ENCODE results near the gene ADGRF3.
"Not testable (repeated sequence)": the region's sequence is repeated elsewhere in the genome, so short reads cannot be mapped to it uniquely, and the experiment has no call there.

The ADGRF3 gene

DNA sequence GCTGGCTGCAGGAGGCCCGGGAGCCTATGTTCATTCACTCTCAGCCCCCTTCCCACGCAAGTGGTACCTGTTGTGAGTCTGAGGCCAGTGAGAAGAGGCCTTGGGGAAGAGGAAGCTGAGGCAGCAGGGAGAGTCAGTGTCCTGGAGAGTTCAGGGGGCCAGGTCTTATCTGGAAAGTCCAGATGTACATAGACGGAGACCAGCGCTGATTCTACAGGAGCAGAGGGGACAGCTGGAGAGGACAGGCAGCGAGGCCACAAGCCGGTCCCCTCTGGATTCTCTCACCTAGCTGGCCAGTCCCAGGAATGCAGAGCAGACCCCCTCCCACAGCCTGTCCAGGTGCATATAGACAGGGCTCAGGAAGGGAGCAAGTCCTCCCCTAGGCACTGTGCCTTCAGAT is 29.7 kb downstream of the ADGRF3 start:
- DNase-seq (ENCODE audit: low read depth) = no peak

DNA sequence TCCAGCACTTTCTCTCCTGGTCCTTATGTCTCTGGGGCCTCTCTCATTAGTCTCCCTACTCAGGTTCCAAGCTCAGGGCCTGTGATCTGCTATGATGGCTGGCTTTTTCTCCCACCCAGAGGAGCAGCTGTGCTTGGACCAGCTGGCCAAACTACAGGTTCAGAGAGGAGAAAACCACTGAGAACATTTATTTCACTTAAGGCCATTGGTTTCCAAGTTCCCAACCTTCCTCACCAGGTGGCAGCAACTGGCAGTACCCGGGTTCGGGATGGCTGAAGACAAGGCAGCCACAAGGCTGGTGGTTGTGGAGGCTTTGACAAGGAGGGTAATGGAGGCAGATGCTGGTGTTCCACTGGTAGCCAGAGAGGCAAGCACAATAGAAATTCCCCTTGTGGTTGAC is 30.5 kb downstream of the ADGRF3 start:
- DNase-seq (ENCODE audit: low read depth) = no peak

DNA sequence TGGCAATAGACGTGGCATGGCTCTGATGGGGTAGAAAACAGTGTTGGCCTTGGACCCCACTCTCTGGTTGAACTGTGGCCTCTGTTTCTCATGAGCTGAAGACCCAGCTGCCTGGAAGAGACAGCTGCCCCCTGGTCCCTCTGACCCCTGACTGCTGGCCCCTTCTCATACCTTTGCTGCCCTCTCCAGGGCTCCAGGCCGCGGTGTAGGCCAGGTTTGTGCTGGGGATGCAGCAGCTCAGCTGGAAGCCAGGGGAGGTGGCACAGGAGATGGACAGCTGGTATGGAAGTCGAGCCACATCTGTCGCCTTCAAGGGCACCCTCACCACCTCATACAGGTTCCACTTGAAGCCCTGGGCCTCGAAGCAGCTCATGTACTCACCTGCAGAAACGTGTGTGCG is 32.3 kb downstream of the ADGRF3 start:
- no peak for DNase-seq (ENCODE audit: low read depth)

DNA sequence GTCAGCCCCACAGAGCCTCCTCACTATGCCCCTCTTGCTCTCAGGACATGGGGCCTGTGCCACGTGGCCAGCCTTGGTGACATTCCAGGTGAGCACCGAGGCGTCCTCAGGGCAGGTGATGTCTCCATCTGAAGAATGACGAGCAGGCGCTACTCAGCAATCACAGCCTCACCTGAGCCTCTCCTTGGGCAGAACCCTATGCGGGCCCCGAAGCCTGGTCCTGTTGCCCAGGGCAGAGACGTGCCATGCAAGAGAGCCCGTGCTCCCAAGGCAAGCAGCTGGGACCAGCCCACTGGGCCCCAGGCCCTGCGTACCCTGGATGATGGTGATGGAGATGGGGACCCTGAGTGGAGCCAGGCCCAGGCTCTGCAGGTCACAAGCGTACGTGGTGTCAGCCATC is 33.1 kb downstream of the ADGRF3 start:
- DNase-seq (ENCODE audit: low read depth) = no peak

DNA sequence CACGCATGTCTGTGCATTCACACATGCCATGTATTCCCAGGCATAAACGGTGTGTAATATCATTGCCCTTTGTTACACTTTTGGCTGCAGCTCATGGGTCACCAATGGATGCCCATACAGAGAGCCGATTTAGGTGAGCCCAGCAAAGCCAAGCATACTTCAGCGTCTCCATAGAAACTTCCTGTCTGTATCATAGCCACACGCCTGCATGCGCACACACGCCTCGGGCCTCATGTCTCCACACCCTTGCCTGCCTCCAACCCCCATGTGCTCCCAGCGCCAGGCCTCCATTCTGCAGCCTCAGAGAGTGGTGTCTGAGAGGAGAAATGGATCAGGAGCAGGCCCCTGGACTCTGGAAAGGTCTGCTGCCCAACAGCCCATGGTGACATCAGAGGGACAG is 34.1 kb downstream of the ADGRF3 start:
- DNase-seq (ENCODE audit: low read depth) = no peak

DNA sequence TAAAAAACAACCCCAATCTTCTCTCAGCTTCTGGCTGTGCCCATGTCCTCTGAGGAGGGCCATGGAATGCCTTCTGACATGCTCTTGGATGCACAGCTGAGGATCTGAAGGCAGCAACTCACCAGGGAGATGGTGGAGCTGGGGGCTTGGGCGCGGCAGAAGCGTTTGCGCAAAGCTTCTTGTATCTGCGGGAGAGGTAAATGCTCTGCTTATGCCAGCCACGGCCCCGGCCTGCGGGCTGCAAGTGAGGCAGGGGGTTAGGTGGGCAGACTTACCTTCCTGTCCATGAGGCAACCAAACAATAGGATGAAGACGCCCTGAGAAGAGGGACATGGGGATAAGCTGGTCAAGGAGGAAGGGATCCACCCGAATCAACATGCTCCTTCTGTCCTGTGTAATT is 36.7 kb downstream of the ADGRF3 start:
- no peak for DNase-seq (ENCODE audit: low read depth)

DNA sequence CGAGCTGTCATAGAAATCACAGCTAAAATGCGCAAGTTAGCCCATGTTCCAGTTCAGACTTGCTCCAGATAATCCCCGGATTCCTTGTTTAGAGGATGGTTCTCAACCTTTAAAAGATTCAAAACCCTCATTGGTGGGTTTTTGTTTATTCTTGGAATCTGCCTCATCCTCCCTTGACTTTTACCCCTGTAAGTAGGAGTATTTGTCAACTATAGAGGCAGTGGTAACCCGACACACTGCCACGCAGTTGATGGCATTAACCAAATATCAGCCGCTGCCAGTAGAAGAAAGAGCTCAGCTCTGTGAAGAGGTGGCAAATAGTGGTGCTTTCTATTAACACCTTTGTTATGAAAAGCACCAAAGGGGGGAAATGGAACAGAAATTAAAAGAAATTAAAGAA is 41.0 kb downstream of the ADGRF3 start:
- DNase-seq (ENCODE audit: low read depth) = no peak

DNA sequence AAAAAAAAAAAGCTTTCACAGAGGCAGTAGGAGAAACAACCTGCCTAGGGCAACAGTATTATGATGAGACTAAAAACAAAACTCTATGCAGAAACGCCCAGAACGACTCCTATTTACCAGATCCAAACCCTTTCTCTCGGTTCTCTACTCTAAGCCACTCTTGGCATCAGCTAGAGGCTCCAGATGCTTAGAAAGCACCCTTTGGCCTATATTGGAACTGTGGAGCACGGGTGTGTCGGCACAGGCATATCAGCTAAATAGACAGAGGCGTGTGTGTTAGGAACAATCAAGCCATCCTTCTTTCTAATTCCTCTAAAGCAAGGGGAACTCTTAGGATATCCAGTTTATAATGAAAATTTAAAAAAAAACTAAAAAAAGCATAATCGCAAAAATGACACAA is 41.5 kb downstream of the ADGRF3 start:
- DNase-seq (ENCODE audit: low read depth) = not testable (repeated sequence)

DNA sequence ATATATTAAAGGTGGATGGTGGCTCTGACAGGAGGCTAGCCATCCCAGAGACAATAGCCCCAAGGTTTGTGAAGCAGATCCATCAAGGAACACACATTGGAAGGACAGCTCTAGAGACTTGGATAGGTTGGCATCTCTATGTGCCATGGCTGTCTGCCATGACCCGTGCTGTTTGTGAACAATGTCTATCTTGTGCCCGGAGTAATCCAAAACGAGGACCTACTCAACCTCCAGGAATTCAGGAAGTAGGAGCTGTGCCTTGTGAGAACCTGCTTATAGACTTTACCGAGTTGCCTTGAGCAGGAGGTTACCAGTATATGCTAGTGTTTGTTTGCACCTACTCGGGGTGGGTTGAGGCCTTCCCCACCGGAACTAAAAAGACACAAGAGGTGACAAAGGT is 43.7 kb downstream of the ADGRF3 start:
- no peak for DNase-seq (ENCODE audit: low read depth)

DNA sequence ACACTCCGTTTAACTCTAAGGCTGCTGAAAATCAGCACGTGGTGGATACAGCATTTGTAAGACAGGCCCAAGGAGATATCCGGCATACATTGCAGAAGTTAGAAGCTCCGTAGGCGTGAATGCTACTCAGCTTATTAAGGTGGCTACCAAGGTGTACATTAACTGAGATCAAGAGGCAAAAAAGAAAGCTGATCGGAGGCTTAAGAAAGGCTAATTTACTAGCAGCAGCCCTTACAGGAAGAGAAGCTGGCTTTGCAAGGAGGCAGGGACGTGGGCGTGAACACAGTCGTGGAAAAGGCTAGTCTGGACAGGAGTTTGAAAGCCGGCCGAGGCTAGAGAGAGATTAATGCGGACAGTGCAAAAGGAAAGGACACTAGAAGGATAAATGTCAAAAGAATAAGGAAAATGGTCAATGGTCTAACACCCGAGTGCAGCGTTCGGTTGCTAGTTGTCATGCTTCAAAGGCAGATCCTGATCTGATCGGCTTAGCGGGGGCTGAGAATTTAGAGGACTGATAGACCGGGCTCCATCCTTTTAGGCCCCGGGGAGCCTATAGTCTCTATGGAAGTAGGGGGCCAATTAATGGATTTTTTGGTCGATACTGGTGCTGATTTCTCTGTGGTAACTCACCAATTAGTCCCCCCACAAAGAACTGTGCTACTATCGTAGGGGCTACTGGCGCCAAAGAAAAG is 46.2 kb downstream of the ADGRF3 start:
- no peak for DNase-seq (ENCODE audit: low read depth)

DNA sequence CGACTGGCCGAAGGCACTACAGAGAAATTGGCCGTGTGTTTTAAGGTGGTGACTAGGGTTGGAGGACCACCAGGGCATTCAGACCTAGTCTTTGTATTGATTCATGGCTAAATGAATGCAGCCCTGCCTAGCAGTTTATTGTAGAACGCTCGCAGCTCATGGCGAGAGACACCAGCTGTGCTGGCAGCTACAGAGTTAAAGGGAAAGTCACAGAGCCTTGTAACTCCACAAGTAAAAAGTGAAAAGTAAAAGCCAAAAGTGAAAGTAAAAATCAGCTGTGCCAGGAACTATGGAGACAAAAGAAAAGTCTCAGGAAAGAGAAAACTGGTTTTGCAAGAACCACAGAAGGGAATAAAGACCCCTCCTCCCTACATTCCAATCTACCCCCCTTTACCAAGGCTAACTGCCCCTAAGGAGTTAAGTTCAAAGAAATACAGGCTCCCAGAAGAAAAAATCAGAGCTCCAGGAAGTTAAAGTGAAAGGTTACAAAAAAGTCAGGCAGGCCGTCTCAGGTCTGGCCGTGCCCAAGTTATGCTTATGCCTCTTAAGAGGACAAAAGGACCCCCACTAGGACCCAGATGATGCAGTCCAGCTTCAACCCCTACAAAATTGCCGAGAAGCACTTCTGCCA is 47.0 kb downstream of the ADGRF3 start:
- DNase-seq (ENCODE audit: low read depth) = no peak

DNA sequence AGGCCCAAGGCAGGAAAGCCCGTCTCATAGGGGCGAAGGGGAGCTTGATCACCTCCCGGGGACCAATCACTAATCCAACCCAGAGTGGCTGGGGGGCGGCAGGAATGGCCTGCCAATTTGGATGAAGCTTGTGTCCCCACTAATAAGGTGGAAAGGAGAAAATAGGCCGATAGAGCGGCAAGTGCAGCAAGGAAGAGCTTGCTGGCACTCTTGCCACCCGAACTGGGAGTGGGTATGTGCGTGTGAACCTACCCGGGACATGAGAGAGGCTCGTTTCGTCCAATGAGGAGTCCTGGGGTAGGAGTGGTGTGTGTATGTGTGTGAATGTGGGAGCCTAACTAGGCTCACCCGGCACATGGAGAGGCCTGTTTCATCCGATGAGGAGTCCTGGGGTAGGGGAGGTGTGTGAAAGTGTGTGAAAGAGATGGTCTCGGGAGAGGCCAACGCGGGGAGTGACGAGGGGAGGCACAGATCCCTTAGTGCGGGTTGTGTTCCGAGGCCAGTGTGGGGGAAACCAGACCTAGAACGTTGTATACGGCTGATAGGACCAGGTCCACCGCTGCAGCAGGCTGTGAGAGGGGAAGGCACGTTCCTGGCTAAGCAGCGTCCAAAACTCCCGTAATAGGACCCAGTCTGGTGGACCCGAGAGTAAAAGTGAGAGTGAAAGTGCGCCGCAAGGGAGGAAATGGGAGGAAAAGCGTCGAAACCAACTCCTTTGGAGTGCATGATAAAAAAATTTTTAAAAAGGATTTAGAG is 47.8 kb downstream of the ADGRF3 start:
- DNase-seq (ENCODE audit: low read depth) = no peak

DNA sequence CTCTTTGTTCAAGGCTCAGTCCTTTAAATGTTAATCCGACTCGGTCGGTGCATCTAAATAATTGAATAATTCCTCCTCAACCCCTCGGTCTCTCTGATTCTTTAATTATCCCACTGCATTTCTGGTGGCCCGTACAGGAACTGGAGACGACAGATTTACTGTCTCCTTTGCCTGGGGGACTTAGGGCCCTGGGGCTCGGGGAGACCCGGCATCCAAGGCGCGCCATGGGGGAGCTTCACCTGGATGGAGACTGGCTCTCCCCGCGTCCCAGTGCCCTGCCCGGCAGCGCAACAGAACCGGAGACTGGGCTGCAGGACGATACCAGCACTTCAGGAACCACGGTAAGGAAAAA is 48.3 kb downstream of the ADGRF3 start:
- no peak for DNase-seq (ENCODE audit: low read depth)

DNA sequence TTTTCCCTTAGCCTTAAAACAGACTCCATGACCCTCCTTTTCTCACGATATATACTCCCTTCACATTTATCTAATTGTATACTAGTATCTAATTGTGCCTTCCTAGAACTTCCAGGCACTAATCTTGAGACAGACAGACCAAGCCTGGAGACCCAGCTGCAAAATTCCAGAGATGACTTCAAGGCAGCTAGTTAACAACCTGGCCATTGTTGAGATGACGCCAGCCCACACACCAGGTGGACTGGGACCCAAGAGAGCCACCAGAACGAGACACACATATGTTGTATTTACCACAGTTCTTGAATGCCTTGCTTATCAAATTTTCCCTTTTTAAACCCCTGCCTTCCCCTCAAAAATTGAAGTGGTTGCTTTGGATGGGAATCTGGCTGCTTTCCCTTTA is 49.5 kb downstream of the ADGRF3 start:
- no peak for DNase-seq (ENCODE audit: low read depth)

DNA sequence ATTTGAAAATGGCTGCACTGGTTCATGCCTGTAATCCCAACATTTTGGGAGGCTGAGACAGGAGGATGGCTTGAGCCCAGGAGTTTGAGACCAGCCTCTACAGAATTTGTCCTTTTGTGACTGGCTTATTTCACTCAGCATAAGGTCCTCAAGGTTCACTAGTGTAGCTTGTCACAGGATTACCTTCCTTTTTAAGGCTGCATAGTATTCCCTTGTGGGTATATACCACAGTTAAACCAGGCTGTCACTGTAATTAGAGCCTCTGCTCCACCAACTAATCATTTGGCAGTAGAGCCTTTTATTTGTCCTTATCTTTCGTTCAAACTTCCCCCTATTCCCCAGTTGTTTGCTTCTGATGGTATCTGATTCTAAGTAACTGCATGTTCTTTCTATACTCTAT is 51.1 kb downstream of the ADGRF3 start:
- no peak for DNase-seq (ENCODE audit: low read depth)

DNA sequence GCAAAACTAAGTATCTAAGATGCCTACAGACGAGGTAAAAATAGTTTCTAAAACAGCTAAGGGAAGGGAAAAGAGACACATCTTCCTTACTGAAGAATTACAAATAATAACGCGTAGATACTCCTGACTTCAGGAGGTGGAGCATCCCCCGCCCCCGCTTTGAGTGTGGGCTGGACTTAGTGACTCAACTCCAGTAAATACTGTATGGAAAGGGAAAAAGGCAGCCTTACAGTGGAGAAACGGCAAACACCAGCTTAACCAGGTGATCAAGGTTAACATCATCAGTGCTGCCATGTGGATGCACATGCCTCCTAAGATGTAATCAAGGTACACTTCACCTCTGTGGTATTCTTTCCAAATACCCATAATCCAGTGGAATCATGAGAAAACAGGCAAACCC is 53.9 kb downstream of the ADGRF3 start:
- no peak for DNase-seq (ENCODE audit: low read depth)

DNA sequence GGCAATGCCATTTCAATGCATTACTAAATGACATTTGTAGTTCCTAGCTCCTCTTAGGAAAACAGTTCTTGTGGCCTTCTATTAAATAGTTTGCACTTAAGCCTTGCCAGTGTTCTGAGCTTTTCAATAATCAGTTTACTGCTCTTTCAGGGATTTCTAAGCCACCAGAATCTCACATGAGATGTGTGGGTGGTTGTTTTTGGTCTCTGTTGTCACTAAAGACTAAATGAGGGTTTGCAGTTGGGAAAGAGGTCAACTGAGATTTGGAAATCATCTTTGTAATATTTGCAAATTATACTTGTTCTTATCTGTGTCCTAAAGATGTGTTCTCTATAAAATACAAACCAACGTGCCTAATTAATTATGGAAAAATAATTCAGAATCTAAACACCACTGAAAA is 56.6 kb downstream of the ADGRF3 start:
- no peak for DNase-seq (ENCODE audit: low read depth)

DNA sequence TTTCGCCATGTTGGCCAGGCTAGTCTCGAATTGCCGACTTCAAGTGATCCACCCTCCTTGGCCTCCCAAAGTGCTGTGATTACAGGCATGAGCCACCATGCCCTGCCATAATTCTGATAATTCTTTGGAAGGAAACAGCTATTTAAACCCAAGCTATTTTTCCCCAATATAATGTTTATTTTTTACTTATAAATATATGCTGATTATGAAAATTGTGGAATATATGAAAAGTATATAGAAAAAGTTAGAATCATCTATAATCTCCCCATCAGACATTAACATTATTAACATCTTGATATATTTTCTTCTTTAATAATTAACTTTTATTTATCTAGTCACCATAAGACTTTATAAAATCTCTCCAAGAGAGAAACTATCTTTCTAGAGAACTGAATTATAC is 60.7 kb downstream of the ADGRF3 start:
- no peak for DNase-seq (ENCODE audit: low read depth)

DNA sequence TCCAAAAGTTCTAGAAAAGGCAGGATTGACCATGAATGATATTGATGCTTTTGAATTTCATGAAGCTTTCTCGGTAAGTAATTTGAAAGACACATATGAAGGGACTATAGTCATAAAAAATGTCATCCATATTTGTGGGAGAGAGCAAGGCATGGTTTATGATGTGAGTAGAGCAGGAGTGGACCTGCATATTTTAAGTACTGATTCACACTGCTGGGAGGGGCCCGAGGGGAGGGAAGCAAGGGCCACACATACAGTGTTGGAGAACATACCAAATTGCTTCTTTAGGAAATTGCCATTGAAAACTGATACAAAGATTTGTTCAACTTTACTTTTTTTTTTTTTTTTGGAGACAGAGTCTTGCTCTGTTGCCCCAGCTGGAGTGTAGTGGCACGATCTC is 62.5 kb downstream of the ADGRF3 start:
- DNase-seq (ENCODE audit: low read depth) = no peak

DNA sequence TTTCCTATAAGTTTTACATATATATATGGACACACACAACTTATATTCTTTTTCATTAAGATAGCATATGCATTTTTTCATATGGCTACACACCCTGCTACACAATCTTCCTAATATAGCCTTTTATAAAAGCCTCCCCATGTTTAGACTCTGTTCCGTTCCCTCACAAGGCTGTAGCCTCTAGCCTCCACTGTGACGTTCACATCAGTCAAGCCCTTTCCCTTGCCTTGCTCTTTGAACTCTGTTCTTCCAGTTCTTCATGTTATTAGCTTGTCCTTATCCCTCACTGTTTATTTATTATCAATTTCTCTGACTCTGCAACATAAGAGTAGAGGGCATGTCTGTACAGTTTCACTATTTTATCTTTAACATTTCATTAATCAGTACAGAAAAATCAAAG is 63.0 kb downstream of the ADGRF3 start:
- DNase-seq (ENCODE audit: low read depth) = no peak

DNA sequence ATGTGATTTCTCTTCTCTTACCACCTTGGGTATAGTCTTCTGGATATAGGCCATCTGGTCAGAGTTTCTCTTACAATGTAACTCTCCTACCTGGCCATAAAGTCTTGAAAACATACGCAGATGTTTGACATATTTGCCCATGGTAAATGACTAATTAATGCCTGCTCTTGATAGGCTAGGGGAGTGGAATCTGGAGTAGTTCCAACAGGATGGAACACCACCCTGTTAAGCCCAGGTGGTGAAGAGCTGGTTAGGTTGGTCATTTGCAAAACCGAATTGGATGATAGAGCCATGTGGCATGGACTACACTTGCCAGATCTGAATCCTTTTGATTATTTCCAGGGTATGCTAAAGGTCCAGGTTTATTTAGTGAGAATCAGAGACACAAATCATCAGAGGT is 65.4 kb downstream of the ADGRF3 start:
- DNase-seq (ENCODE audit: low read depth) = no peak

DNA sequence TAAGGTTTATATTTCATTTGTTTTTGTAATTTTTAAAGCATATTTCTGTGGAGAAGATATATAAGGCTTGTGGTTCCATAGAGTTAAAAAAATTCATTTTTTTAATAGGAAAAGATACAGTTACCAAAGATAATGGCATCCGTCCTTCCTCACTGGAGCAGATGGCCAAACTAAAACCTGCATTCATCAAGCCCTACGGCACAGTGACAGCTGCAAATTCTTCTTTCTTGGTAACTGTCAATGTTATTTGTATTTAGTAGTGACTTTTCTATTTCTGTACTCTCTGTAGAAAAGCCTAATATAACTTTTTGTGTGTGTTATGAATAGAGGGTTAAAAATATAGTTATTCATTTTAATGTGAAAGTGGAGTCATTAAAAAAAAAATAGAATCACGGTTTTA is 66.7 kb downstream of the ADGRF3 start:
- DNase-seq (ENCODE audit: low read depth) = no peak

DNA sequence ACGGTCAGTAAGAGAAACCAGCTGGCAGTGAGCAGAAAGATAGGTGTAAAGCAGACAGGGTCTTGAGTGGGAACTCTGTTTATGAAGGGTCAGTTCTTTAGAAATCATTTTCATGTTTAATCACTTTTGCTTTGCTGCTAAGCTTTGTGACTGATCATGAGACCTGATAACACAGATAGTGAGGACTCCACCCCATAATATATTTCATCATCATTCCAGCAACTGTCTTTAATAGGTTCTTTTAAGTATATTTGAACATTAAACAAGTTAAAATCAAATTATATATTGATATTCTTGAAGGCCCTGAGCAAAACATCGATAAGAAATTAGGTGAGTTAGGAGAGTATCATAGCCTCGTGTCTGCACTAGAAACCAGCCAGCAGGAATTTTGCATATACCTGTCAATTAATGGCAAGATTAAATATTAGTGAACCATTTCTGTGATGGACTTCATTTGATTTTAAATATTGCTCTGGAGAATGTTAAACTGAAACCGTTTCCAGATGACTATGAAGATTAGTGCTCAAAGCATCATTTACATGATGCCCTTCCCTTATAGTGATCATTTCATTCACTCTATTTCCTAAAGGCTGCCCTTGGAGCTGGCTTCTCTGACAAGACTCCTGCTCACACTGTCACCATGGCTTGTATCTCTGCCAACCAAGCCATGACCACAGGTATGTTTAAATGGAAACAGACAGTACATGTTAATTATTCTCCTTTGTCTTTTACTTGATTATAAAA is 69.9 kb downstream of the ADGRF3 start:
- no peak for DNase-seq (ENCODE audit: low read depth)

All from stimulated activated CD8-positive, alpha-beta memory T cell treated with anti-CD3 and anti-CD28 coated beads, Interleukin-15, amount 100 ng/mL, for 24 hours (primary cell).